ENCODE measurements around the gene GON7.
A peak's percentile ranks its signal among the peaks of the same experiment; 100 is the strongest.

Gene GON7

GRCh38 chr14:93206793-93207467, at the start of gene GON7, which contains the start of gene UBR7:
TSS of gene GON7 (minus strand) at chr14:93207065. CDS start at chr14:93207037, 28 bp downstream.
TSS of gene UBR7 (plus strand) at chr14:93207256. CDS start at chr14:93207292, 36 bp downstream.
- peak; percentile 94 for DNase-seq (ENCODE audit: extremely low spot score)

GRCh38 chr14:93249128-93249831, 42.4 kb upstream of the GON7 start:
- DNase-seq (ENCODE audit: extremely low spot score), result no peak
- POLR2A ChIA-PET, result no interaction called here
- CTCF ChIA-PET, result interaction anchor here (0.7 to 1.5 kb wide), 8 partner anchors 8 to 288 kb away, joined by 3 to 6 read pairs (median 3); no protein-coding TSS in a partner anchor
- TF ChIP-seq, protein P1, sequence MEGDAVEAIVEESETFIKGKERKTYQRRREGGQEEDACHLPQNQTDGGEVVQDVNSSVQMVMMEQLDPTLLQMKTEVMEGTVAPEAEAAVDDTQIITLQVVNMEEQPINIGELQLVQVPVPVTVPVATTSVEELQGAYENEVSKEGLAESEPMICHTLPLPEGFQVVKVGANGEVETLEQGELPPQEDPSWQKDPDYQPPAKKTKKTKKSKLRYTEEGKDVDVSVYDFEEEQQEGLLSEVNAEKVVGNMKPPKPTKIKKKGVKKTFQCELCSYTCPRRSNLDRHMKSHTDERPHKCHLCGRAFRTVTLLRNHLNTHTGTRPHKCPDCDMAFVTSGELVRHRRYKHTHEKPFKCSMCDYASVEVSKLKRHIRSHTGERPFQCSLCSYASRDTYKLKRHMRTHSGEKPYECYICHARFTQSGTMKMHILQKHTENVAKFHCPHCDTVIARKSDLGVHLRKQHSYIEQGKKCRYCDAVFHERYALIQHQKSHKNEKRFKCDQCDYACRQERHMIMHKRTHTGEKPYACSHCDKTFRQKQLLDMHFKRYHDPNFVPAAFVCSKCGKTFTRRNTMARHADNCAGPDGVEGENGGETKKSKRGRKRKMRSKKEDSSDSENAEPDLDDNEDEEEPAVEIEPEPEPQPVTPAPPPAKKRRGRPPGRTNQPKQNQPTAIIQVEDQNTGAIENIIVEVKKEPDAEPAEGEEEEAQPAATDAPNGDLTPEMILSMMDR (IDR thresholded peaks at IDR 0.05; ENCODE audit: control extremely low read depth, extremely low read depth, low read depth, missing control alignments), result no peak

More at GRCh38 chr14:93206793-93207467, at the start of gene GON7, which contains the start of gene UBR7:
- ChIA-PET POLR2A (interaction anchor here (0.6 to 1.5 kb wide), 4 partner anchors 22 to 103 kb away, joined by 3 to 9 read pairs (median 5); partner anchors contain the start of genes LYSET and MOAP1), CTCF (interaction anchor here (0.7 to 5.7 kb wide), 33 partner anchors 9 to 819 kb away, joined by 3 to 38 read pairs (median 4); partner anchors contain the start of genes ITPK1, LYSET and MOAP1)
- TF ChIP-seq, protein P1 (IDR thresholded peaks at IDR 0.05; ENCODE audit: control extremely low read depth, extremely low read depth, low read depth, missing control alignments), result peak; percentile 48

DNA sequence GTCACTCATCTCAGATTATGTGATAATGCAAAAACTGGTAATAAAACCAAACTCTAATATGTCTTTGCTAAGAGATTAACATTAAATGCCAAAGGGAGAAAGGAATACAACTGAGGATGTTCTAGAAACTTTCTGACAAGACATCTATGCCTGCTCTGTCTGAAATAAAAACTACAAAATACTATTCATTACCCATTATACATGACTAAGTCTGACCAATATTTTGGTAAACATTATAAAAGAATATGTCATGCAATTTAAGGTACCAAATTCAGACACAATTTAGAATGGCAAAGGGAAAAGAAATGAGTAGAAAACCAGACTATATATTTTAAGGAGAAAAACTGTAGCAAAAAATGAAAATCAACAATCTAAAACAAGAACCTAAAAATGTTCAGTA, 39.7 kb upstream of the GON7 start:
- TF ChIP-seq, protein P1 (IDR thresholded peaks at IDR 0.05; ENCODE audit: control extremely low read depth, extremely low read depth, low read depth, missing control alignments), result no peak
- ChIA-PET POLR2A (no interaction called here), CTCF (no interaction called here)
- no peak for DNase-seq (ENCODE audit: extremely low spot score)

DNA sequence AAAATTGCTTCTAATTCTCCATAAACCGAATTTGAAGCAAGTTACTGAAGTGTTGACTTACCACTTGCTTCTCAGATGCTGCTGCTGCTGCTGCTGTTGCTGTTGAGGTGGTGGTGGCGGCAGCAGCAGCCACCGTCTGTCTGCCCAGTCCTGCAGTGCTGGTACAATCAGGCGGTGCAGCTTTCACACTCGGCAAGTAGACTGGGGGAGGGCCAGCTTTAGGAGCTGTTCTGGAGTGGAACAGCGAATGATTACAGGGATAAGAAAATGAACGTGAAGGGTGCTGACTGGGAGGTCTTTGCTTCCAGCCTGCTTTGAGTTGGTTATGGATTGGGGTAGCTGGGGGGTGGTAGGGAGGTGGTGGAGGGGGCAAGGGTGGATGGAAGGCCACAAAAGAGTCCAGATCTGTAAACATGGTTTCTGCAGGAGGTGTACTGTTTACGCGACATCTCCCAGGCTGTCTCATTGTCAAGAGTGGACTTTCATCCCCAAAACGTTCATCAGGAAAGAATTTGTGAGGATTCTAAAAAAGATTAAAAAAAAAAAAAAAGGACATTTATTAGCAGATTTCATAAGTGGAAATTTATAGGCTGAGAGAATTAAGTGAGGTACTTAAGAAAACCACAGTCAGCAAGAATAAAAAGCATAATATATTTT, 39.0 kb upstream of the GON7 start:
- no peak for DNase-seq (ENCODE audit: extremely low spot score)
- ChIA-PET POLR2A (no interaction called here), CTCF (no interaction called here)
- TF ChIP-seq, protein P1 (IDR thresholded peaks at IDR 0.05; ENCODE audit: control extremely low read depth, extremely low read depth, low read depth, missing control alignments), result no peak

DNA sequence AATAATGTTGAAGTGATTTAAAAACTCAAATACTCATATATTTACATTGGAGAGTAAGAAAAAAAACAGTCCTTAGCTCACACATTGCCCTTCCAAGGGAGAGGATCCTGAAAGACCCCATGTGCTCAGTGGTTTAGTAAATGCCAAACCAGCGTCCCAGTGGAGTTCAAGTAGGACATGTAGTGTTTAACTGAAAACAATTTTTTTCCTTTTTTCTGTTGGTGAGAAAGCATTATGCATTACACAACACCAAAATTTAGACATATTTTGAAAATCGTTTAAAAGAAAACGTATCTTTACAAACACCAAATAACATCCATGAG, 33.8 kb upstream of the GON7 start:
- no peak for DNase-seq (ENCODE audit: extremely low spot score)
- TF ChIP-seq, protein P1 (IDR thresholded peaks at IDR 0.05; ENCODE audit: control extremely low read depth, extremely low read depth, low read depth, missing control alignments), result no peak
- ChIA-PET POLR2A (no interaction called here), CTCF (interaction anchor here (1.0 to 1.4 kb wide), 3 partner anchors 9 to 33 kb away, joined by 3 read pairs; partner anchors contain the start of gene UBR7)
